ENCODE data around the gene PLEKHN1.
A peak's percentile ranks its signal among the peaks of the same experiment; 100 is the strongest.
"Not testable (repeated sequence)": the region's sequence is repeated elsewhere in the genome, so short reads cannot be mapped to it uniquely, and the experiment has no call there.

Gene PLEKHN1

DNA sequence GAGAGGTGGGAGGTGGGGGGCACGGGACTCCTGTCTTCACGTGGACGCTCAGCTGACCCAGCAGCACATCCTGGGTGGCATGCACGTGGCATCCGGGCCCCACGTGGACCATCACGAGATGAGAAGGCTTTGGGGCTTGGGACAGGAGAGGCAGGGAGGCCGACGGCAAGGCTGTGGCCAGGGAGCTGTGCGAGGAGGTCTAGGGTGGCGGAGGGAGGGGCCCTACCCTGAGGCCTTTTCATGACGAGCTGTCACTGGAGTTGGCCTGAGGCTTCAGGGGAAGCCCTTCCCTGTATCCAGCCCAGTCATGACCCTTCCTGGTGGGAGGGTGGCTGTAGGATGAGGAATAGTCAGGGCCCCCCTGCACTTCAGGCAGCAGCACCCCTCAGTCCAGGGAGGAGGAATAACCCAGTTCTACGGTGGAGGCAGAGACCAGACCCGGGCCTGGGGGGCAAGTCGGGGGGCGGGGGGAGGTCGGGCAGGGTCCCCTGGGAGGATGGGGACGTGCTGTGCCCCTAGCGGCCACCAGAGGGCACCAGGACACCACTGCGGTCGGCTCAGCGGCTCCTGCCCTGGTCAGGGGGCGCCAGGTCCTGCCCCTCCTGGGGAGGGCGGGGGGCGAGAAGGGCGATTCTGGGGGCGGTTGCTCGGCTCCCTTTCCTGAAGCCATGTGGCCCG is 17.7 kb downstream of the PLEKHN1 start:
- Histone ChIP-seq H3K9me3 (no peaks in the 10 kb centered on the region; the same call in 1 of the 2 replicates), H4K20me1 (no peaks in the 10 kb centered on the region), H3K27ac (no peak overlapping the region), H3K4me1 (peaks cover 13% of the 10 kb centered on the region), H3K4me3 (no peak overlapping the region), H3K36me3 (no peaks in the 10 kb centered on the region), H3K9ac (no peak overlapping the region; the same call in 1 of the 2 replicates), H3K4me2 (peak overlapping the region; percentile 54), H3K27me3 (peaks cover 37% of the 10 kb centered on the region)
- no peak for TF ChIP-seq Cebpa-rat (IDR thresholded peaks at IDR 0.05)

DNA sequence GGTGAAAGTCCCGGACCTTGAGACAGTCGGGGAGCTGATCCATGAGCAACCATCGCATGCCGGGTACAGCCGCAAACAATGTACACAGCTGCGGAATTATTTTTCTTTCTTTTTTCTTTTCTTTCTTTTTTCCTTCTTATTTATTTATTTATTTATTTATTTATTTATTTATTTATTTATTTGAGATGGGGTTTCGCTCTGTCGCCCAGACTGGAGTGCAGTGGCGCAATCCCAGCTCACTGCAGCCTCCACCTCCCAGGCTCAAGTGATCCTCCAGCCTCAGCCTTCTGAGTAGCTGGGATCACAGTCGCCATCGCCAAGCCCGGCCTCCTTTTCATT is 18.2 kb downstream of the PLEKHN1 start:
- H3K4me3 ChIP-seq, result no peak overlapping the region
- no peaks in the 10 kb centered on the region for H3K36me3 ChIP-seq
- no peaks in the 10 kb centered on the region for H4K20me1 ChIP-seq
- peaks cover 37% of the 10 kb centered on the region for H3K27me3 ChIP-seq
- no peak overlapping the region for H3K27ac ChIP-seq
- TF ChIP-seq Cebpa-rat (IDR thresholded peaks at IDR 0.05), result no peak
- H3K9ac ChIP-seq, result no peak overlapping the region
- peak overlapping the region; percentile 54 for H3K4me2 ChIP-seq
- H3K9me3 ChIP-seq, result no peaks in the 10 kb centered on the region; the same call in 1 of the 2 replicates
- H3K4me1 ChIP-seq, result peaks cover 13% of the 10 kb centered on the region

DNA sequence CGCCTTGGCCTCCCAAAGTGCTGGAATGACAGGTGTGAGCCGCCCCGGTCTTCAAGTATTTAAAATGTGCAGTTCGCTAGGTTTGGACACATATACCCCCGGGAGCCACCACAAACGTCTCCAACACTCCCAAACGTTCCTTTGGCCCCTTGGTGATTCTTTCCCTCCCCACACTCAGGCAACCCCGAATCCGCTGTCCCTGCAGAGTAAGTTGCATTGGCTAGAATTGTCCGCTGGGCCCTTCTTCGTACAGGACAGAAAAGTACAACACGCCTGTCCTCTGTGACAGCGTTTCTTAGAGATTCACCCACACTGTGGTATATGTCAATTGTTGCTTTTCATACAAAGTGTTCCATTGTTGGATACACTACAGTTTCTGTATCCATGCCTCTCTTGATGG is 18.8 kb downstream of the PLEKHN1 start:
- Histone ChIP-seq H3K4me3 (no peak overlapping the region), H3K36me3 (no peaks in the 10 kb centered on the region), H3K27ac (no peak overlapping the region), H3K9ac (no peak overlapping the region), H3K9me3 (no peaks in the 10 kb centered on the region; the same call in 1 of the 2 replicates), H3K4me1 (peaks cover 13% of the 10 kb centered on the region), H3K4me2 (no peak overlapping the region), H4K20me1 (no peaks in the 10 kb centered on the region), H3K27me3 (peaks cover 37% of the 10 kb centered on the region)
- TF ChIP-seq Cebpa-rat (IDR thresholded peaks at IDR 0.05), result no peak

DNA sequence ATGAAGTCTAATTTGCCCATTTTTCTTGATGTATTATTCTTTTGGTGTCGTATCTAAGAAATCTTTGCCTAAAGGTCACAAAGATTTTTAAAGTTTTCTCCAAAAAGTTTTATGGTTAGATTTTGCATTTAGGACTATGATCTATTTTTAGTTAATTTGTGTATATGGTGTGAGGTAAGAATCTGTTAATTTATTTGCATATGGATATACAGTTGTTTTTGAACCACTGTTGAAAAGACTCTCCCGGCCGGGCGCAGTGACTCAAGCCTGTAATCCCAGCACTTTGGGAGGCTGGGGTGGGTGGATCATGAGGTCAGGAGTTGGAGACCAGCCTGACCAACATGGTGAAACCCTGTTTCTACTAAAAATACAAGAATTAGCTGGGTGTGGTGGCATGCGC is 21.8 kb downstream of the PLEKHN1 start:
- H3K4me3 ChIP-seq, H3K36me3 ChIP-seq, H3K4me2 ChIP-seq, H3K27ac ChIP-seq, H3K9me3 ChIP-seq, H4K20me1 ChIP-seq, H3K4me1 ChIP-seq, H3K9ac ChIP-seq: not testable (repeated sequence)
- peaks cover 25% of the 10 kb centered on the region for H3K27me3 ChIP-seq

DNA sequence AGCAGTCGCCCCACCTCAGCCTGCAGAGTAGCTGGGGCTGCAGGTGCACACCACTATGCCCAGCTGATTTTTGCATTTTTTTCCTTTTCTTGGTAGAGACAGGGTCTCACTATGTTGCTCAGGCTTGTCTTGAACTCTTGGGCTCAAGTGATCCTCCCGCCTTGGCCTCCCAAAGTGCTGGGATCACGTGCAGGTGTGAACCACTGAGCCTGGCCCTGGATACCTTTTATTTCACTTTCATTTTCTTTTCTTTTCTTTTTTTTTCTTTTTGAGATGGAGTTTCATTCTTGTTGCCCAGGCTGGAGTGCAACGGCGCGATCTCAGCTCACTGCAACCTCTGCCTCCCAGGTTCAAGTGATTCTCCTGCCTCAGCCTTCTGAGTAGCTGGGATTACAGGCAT is 25.0 kb downstream of the PLEKHN1 start:
- H3K27ac ChIP-seq, H4K20me1 ChIP-seq, H3K9ac ChIP-seq, H3K9me3 ChIP-seq, H3K36me3 ChIP-seq, H3K4me2 ChIP-seq, H3K4me3 ChIP-seq, H3K4me1 ChIP-seq: not testable (repeated sequence)
- H3K27me3 ChIP-seq, result peaks cover 26% of the 10 kb centered on the region

DNA sequence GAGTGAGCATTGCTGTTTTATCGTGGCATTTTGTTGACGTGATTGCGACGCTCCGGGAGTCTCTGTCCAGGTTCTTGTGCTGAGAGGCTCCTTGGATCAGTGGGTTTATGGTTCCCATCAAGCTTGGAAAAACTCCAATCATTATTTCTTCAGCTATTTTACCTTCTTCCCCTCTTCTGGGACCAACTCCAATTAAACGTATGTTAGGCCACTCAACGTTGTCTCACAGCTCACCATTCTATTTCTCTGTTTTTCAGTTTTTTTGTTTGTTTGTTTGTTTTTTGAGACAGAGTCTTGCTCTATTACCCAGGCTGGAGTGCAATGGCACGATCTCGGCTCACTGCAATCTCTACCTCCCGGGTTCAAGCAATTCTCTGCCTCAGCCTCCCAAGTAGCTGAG is 25.6 kb downstream of the PLEKHN1 start:
- Histone ChIP-seq H3K36me3 (no peaks in the 10 kb centered on the region), H3K9ac (no peak overlapping the region), H3K27me3 (peaks cover 33% of the 10 kb centered on the region), H3K9me3 (peaks cover 5% of the 10 kb centered on the region), H4K20me1 (peaks cover 4% of the 10 kb centered on the region), H3K4me1 (no peaks in the 10 kb centered on the region), H3K4me2 (no peak overlapping the region), H3K27ac (no peak overlapping the region), H3K4me3 (no peak overlapping the region)
- TF ChIP-seq Cebpa-rat (IDR thresholded peaks at IDR 0.05), result no peak

DNA sequence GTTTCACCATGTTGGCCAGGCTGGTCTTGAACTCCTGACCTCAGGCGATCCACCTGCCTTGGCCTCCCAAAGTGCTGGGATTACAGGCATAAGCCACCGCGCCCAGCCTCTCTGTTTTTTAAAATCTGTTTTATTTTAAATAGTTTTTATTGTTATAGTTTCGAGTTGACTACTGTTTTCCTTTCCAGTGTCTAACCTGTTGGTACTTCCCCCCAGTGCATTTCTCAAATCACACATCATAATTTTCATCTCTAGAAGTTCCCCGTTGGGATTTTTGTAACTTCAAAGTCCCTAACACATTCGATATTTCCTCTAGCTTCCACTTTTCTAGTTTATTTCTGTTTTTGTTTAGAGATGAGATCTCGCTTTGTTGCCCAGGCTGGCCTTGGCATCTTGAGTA is 26.1 kb downstream of the PLEKHN1 start:
- Histone ChIP-seq H3K27ac (no peak overlapping the region), H3K9ac (no peak overlapping the region), H3K4me3 (no peak overlapping the region), H3K4me1 (peaks cover 3% of the 10 kb centered on the region; the same call in 1 of the 2 replicates), H3K4me2 (no peak overlapping the region), H3K36me3 (no peaks in the 10 kb centered on the region), H3K9me3 (peaks cover 5% of the 10 kb centered on the region), H4K20me1 (peaks cover 8% of the 10 kb centered on the region), H3K27me3 (peaks cover 37% of the 10 kb centered on the region)
- TF ChIP-seq Cebpa-rat (IDR thresholded peaks at IDR 0.05), result no peak

DNA sequence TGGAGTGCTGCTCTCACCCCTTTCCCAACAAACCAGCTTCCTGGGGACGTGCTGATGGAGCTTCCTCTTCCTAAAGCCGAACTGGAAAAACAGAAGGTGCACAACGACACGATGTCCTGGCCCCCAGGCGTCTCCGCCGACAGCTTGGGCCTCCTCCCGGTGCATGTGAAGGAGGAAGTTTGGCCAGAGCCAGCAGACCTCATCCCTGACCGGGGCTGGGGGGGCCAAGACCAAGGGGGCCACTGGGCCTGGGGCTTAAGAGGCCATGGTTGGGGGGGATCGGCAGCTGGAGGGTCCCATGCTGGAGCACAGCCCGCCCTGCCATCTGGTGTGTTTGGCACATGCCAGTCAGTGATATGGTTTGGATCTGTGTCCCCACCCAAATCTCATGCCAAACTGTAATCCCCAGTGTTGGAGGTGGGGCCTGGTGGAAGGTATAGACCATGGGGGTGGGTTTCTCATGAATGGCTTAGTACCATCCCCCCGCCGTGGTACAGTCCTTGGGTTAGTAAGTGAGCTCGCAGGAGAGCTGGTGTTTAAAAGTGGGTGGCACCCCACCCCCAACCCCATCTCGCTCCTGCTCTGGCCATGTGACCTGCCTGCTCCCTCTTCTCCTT is 27.2 kb downstream of the PLEKHN1 start:
- H3K27ac ChIP-seq, result no peak overlapping the region
- H3K4me1 ChIP-seq, result peaks cover 14% of the 10 kb centered on the region
- H3K9me3 ChIP-seq, result peaks cover 5% of the 10 kb centered on the region
- H3K36me3 ChIP-seq, result no peaks in the 10 kb centered on the region
- TF ChIP-seq Cebpa-rat (IDR thresholded peaks at IDR 0.05), result no peak
- peaks cover 49% of the 10 kb centered on the region for H3K27me3 ChIP-seq
- H3K9ac ChIP-seq, result no peak overlapping the region
- no peak overlapping the region for H3K4me2 ChIP-seq
- peaks cover 19% of the 10 kb centered on the region for H4K20me1 ChIP-seq
- no peak overlapping the region for H3K4me3 ChIP-seq

DNA sequence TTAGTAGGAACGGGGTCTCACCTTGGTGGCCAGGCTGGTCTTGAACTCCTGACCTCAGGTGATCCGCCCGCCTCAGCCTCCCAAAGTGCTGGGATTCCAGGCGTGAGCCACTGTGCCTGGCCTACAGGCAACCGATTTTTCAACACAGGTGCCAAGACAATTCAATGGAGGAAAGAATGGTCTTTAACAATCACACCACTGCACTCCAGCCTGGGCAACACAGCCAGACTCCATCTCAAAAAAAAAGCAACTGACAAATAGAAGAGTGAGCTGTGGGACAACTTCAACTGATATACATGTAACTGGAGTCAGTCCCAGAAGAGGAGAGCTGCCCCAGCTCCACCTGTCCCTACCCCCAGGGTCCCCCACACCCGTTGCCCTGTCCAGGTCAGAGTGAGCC is 28.3 kb downstream of the PLEKHN1 start:
- H3K36me3 ChIP-seq, result not testable (repeated sequence)

DNA sequence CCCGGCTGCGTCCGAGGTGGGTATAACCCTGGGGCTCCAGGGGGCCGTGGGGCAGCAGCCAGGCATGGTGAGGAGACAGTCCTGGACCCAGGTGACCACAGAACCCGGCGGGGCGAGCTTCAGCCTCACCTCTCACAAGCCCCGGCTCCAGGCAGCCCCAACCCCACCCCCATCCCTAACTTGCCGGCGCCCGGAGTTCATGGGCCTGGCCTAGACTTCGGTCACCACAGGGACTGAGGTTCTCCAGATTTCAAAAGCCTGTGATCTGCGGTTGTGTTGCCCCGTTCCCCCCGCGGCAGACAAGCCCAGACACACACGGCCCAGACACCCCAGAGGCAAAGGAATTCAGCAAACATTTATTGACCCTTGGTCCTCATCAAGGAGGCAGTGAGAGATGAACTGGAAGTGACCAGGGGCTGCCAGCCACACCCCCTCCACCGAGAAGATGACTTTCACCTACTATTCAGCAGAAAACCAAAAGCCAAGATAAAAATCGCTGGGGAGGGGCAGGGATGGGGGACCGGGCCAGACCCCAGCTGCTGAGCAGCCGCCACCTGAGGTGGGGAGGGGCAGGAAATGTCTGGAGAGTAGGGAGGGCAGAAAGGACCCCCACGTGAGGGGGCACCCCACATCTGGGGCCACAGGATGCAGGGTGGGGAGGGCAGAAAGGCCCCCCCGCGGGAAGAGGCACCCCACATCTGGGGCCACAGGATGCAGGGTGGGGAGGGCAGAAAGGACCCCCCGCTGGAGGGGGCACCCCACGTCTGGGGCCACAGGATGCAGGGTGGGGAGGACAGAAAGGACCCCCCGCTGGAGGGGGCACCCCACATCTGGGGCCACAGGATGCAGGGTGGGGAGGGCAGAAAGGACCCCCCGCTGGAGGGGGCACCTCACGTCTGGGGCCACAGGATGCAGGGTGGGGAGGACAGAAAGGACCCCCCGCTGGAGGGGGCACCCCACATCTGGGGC is 29.7 kb downstream of the PLEKHN1 start:
- H3K9me3 ChIP-seq, result peaks cover 5% of the 10 kb centered on the region
- no peaks in the 10 kb centered on the region for H3K36me3 ChIP-seq
- TF ChIP-seq Cebpa-rat (IDR thresholded peaks at IDR 0.05), result no peak
- no peak overlapping the region for H3K4me3 ChIP-seq
- H4K20me1 ChIP-seq, result peaks cover 41% of the 10 kb centered on the region
- peaks cover 37% of the 10 kb centered on the region for H3K4me1 ChIP-seq
- no peak overlapping the region for H3K9ac ChIP-seq
- peaks cover 73% of the 10 kb centered on the region for H3K27me3 ChIP-seq
- no peak overlapping the region for H3K4me2 ChIP-seq
- H3K27ac ChIP-seq, result no peak overlapping the region

More for the DNA sequence above, 28.3 kb downstream of the PLEKHN1 start:
- H3K9ac ChIP-seq, H3K9me3 ChIP-seq, H3K4me2 ChIP-seq, H3K4me3 ChIP-seq, H3K27ac ChIP-seq: not testable (repeated sequence)
- H4K20me1 ChIP-seq, result peaks cover 27% of the 10 kb centered on the region
- H3K4me1 ChIP-seq, result peaks cover 23% of the 10 kb centered on the region
- H3K27me3 ChIP-seq, result peaks cover 59% of the 10 kb centered on the region

Data from BLaER1 (cell line).